ENCODE results near the gene MARK3. TPM values are rescaled to one million over a fixed set of nuclear protein-coding genes. Genes with fewer than 3 reads are reported as not detected.

The MARK3 gene
- total RNA-seq, 1 experiment from 2014 or later = 189 TPM

DNA sequence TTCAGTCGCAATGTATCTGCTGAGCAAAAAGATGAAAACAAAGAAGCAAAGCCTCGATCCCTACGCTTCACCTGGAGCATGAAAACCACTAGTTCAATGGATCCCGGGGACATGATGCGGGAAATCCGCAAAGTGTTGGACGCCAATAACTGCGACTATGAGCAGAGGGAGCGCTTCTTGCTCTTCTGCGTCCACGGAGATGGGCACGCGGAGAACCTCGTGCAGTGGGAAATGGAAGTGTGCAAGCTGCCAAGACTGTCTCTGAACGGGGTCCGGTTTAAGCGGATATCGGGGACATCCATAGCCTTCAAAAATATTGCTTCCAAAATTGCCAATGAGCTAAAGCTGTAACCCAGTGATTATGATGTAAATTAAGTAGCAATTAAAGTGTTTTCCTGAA is 117.7 kb downstream of the MARK3 start:
- Histone ChIP-seq H3K4me1 (replicated peaks; ENCODE audit: insufficient read depth) (no peaks in the 10 kb centered on the region), H2AFZ (no peak overlapping the region), H3K79me2 (ENCODE audit: low read depth) (peaks cover 6% of the 10 kb centered on the region; the same call in 1 of the 2 replicates), H3K27me3 (ENCODE audit: insufficient read depth, low read depth) (no peaks in the 10 kb centered on the region), H3K9me3 (ENCODE audit: insufficient read depth, low read depth) (no peaks in the 10 kb centered on the region), H4K20me1 (ENCODE audit: insufficient read depth) (peaks cover 48% of the 10 kb centered on the region), H3K9me2 (ENCODE audit: insufficient read depth) (no peaks in the 10 kb centered on the region), H3K27ac (no peak overlapping the region), H3K36me3 (ENCODE audit: low read depth) (peaks cover 61% of the 10 kb centered on the region), H3K4me3 (no peak overlapping the region), H3F3A (ENCODE audit: insufficient read depth, low read depth) (peaks cover 49% of the 10 kb centered on the region), H3K4me2 (no peak overlapping the region)
- no peak for TF ChIP-seq EZH2 (IDR thresholded peaks at IDR 0.05; ENCODE audit: low read depth)
- TF ChIP-seq, protein P1, sequence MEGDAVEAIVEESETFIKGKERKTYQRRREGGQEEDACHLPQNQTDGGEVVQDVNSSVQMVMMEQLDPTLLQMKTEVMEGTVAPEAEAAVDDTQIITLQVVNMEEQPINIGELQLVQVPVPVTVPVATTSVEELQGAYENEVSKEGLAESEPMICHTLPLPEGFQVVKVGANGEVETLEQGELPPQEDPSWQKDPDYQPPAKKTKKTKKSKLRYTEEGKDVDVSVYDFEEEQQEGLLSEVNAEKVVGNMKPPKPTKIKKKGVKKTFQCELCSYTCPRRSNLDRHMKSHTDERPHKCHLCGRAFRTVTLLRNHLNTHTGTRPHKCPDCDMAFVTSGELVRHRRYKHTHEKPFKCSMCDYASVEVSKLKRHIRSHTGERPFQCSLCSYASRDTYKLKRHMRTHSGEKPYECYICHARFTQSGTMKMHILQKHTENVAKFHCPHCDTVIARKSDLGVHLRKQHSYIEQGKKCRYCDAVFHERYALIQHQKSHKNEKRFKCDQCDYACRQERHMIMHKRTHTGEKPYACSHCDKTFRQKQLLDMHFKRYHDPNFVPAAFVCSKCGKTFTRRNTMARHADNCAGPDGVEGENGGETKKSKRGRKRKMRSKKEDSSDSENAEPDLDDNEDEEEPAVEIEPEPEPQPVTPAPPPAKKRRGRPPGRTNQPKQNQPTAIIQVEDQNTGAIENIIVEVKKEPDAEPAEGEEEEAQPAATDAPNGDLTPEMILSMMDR (conservative IDR thresholded peaks at IDR 0.05) = no peak
- no TSS peak for BruUV-seq (replicated peaks)
- CTCF ChIA-PET = interaction anchor here (0.6 kb wide), 1 partner anchor 905 kb away, joined by 8 read pairs; no protein-coding TSS in a partner anchor
- POLR2A ChIA-PET (ENCODE audit: unreplicated experiment) = no interaction called here
- no peak for DNase-seq
- intact Hi-C loops (cut with micrococcal nuclease; ENCODE audit: unreplicated experiment) = loop anchor here (10.0 kb wide), 1 partner anchor 152 kb away; no protein-coding TSS in a partner anchor

DNA sequence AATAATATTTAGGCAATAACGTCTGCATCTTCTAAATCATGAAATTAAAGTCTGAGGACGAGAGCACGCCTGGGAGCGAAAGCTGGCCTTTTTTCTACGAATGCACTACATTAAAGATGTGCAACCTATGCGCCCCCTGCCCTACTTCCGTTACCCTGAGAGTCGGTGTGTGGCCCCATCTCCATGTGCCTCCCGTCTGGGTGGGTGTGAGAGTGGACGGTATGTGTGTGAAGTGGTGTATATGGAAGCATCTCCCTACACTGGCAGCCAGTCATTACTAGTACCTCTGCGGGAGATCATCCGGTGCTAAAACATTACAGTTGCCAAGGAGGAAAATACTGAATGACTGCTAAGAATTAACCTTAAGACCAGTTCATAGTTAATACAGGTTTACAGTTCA is 118.1 kb downstream of the MARK3 start:
- Histone ChIP-seq H3K36me3 (ENCODE audit: low read depth) (peaks cover 58% of the 10 kb centered on the region), H3K27me3 (ENCODE audit: insufficient read depth, low read depth) (no peaks in the 10 kb centered on the region), H4K20me1 (ENCODE audit: insufficient read depth) (peaks cover 46% of the 10 kb centered on the region), H3F3A (ENCODE audit: insufficient read depth, low read depth) (peaks cover 45% of the 10 kb centered on the region), H3K9me2 (ENCODE audit: insufficient read depth) (no peaks in the 10 kb centered on the region), H3K79me2 (ENCODE audit: low read depth) (peaks cover 6% of the 10 kb centered on the region; the same call in 1 of the 2 replicates), H3K4me3 (no peak overlapping the region), H3K9me3 (ENCODE audit: insufficient read depth, low read depth) (no peaks in the 10 kb centered on the region), H3K27ac (no peak overlapping the region), H3K4me2 (no peak overlapping the region), H3K4me1 (replicated peaks; ENCODE audit: insufficient read depth) (no peaks in the 10 kb centered on the region), H2AFZ (no peak overlapping the region)
- ChIA-PET POLR2A (ENCODE audit: unreplicated experiment) (no interaction called here), CTCF (no interaction called here)
- DNase-seq = no peak
- no TSS peak for BruUV-seq (replicated peaks)
- intact Hi-C loops (cut with micrococcal nuclease; ENCODE audit: unreplicated experiment) = loop anchor here (10.0 kb wide), 1 partner anchor 152 kb away; no protein-coding TSS in a partner anchor
- TF ChIP-seq EZH2 (IDR thresholded peaks at IDR 0.05; ENCODE audit: low read depth) = no peak
- TF ChIP-seq, protein P1 (conservative IDR thresholded peaks at IDR 0.05) = no peak

DNA sequence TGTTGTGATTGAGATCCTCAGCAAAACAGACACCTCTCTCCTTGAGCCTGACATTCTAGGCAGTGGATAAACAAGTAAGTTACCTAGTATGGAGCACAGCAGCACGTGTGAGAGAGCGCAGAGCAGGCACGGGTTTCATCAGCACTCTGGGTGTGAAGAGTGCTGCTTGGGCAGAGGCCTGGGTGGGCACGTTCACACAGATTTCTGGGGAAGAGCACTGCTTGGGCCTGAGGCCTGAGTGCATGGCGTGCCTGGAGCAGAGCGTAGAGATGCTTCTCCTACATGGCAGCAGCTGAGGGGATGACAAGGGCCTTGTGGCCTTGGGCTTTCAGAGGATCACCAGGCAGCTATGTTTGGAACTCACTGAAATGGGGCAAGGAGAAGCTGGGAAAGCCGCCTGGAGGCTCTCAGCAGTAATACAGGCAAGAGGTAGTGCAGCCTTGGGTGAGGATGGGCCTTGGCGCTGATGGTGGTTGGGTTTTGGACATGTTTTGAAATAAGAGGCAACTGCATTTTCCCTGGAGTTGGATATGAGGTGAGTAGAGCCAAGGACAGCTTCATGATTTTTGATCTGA is 119.9 kb downstream of the MARK3 start:
- ChIA-PET CTCF (no interaction called here), POLR2A (ENCODE audit: unreplicated experiment) (no interaction called here)
- Histone ChIP-seq H3F3A (ENCODE audit: insufficient read depth, low read depth) (peaks cover 39% of the 10 kb centered on the region), H3K36me3 (ENCODE audit: low read depth) (peaks cover 67% of the 10 kb centered on the region), H3K79me2 (ENCODE audit: low read depth) (peaks cover 6% of the 10 kb centered on the region; the same call in 1 of the 2 replicates), H2AFZ (no peak overlapping the region), H3K4me3 (no peak overlapping the region), H3K27me3 (ENCODE audit: insufficient read depth, low read depth) (no peaks in the 10 kb centered on the region), H3K4me2 (no peak overlapping the region), H3K9me3 (ENCODE audit: insufficient read depth, low read depth) (no peaks in the 10 kb centered on the region), H3K9me2 (ENCODE audit: insufficient read depth) (no peaks in the 10 kb centered on the region), H3K4me1 (replicated peaks; ENCODE audit: insufficient read depth) (no peaks in the 10 kb centered on the region), H4K20me1 (ENCODE audit: insufficient read depth) (peaks cover 33% of the 10 kb centered on the region), H3K27ac (no peak overlapping the region)
- TF ChIP-seq, protein P1 (conservative IDR thresholded peaks at IDR 0.05) = peak; percentile 34; the same call in 1 of the 2 replicates
- TF ChIP-seq EZH2 (IDR thresholded peaks at IDR 0.05; ENCODE audit: low read depth) = no peak
- intact Hi-C loops (cut with micrococcal nuclease; ENCODE audit: unreplicated experiment) = loop anchor here (10.0 kb wide), 1 partner anchor 150 kb away; no protein-coding TSS in a partner anchor
- DNase-seq = no peak
- BruUV-seq (replicated peaks) = no TSS peak

Measured in PC-9 (cell line).